NT2/D1 (cell line): Measurements from ENCODE around the gene KPNA6.

Experiments used
- SUZ12 ChIP-seq: IDR thresholded peaks from 2 replicates; pipeline ENCODE4 v1.6.1; 2011; ENCODE audit not compliant: insufficient read length, insufficient read depth; ENCODE audit errors: extremely low read depth
- YY1 ChIP-seq: IDR thresholded peaks from 2 replicates; pipeline ENCODE4 v1.6.1; 2011; ENCODE audit not compliant: insufficient read length, insufficient read depth
- ZNF274 ChIP-seq: IDR thresholded peaks from 2 replicates; pipeline ENCODE4 v1.6.1; 2011; ENCODE audit warnings: mild to moderate bottlenecking, low read depth, low read length

GRCh38 chr1:32197074-32197473 is 89.2 kb downstream of the KPNA6 start:
- TF ChIP-seq SUZ12, result no peak
- TF ChIP-seq YY1, result no peak
- TF ChIP-seq ZNF274, result no peak
